Tibial artery (tissue), 4 donors: ENCODE data around the gene PADI4.

Experiments used
- DNase-seq, 2 donors: peaks; one replicate each; pipeline ENCODE4 v3.0.0-alpha.2; 2019
- H3K27ac ChIP-seq, 2 donors: fragments of 200-600 bp; sonication (generic) in 1 of 2; 1 replicate in 1 of 2; 2 replicates in 1 of 2; pipeline ENCODE4 v1.5.1; 2018 to 2019; ENCODE audit warnings: mild to moderate bottlenecking in 1 of 2
- H3K27me3 ChIP-seq, 2 donors: fragments of 200-600 bp; sonication (generic) in 1 of 2; one replicate each; pipeline versions ENCODE4 v1.5.1 to v1.6.0; 2016 to 2019
- H3K36me3 ChIP-seq, 3 donors: fragments of 200-600 bp; sonication (generic) in 2 of 3; one replicate each; pipeline ENCODE4 v1.5.1; 2016 to 2019; ENCODE audit warnings: mild to moderate bottlenecking in 2 of 3
- H3K4me1 ChIP-seq, 4 donors: fragments of 200-600 bp; sonication (generic) in 2 of 4; 1 replicate in 3 of 4; 2 replicates in 1 of 4; pipeline ENCODE4 v1.5.1; 2016 to 2019
- H3K4me3 ChIP-seq, 2 donors: fragments of 200-600 bp; sonication (generic) in 1 of 2; 1 replicate in 1 of 2; 2 replicates in 1 of 2; pipeline ENCODE4 v1.5.1; 2018 to 2019; ENCODE audit warnings: mild to moderate bottlenecking in 2 of 2
- H3K9me3 ChIP-seq, 3 donors: fragments of 200-600 bp; sonication (generic) in 1 of 3; one replicate each; pipeline ENCODE4 v1.5.1; 2016 to 2019
- CTCF ChIP-seq, 2 experiments: fragments of 200-600 bp in 1 of 2; fragments of 450-650 bp in 1 of 2; IDR thresholded peaks; one replicate each; pipeline ENCODE4 v1.5.1; 2017 to 2019; ENCODE audit warnings: antibody characterized with exemption in 2 of 2, mild to moderate bottlenecking in 1 of 2, moderate library complexity in 1 of 2
- intact Hi-C: fragments of 100-400 bp; cut with DNase I; formaldehyde crosslinking; loops from one replicate; pipeline ENCODE4 v1.15.0; 2023; ENCODE audit warnings: low total_unique reads

The PADI4 gene

GRCh38 chr1:17359031-17359430, 51.0 kb downstream of the PADI4 start:
- Histone ChIP-seq H3K36me3 (no peaks in the 10 kb centered on the region), H3K9me3 (no peaks in the 10 kb centered on the region), H3K4me3 (no peak overlapping the region), H3K27me3 (peaks cover 0 to 60% of the 10 kb centered on the region in 2 donors), H3K27ac (no peak overlapping the region), H3K4me1 (no peaks in the 10 kb centered on the region)
- intact Hi-C loops: no loop called here
- DNase-seq: no peak
- no peak for TF ChIP-seq CTCF (IDR thresholded peaks at IDR 0.05)

- H3K27ac ChIP-seq: no peak overlapping the region
- no peaks in the 10 kb centered on the region for H3K4me1 ChIP-seq
- H3K27me3 ChIP-seq: peaks cover 0 to 60% of the 10 kb centered on the region in 2 donors
- no peak overlapping the region for H3K4me3 ChIP-seq
- intact Hi-C loops: no loop called here
- H3K9me3 ChIP-seq: no peaks in the 10 kb centered on the region
- DNase-seq: no peak
- H3K36me3 ChIP-seq: no peaks in the 10 kb centered on the region
- TF ChIP-seq CTCF (IDR thresholded peaks at IDR 0.05): no peak
These were observed 51.8 kb downstream of the PADI4 start for GRCh38 chr1:17359808-17360207.

GRCh38 chr1:17360272-17360956, 52.4 kb downstream of the PADI4 start:
- no peaks in the 10 kb centered on the region for H3K4me1 ChIP-seq
- H3K36me3 ChIP-seq: no peaks in the 10 kb centered on the region
- no peak for TF ChIP-seq CTCF (IDR thresholded peaks at IDR 0.05)
- no peaks in the 10 kb centered on the region for H3K9me3 ChIP-seq
- H3K4me3 ChIP-seq: no peak overlapping the region
- DNase-seq: no peak
- intact Hi-C loops: no loop called here
- H3K27ac ChIP-seq: no peak overlapping the region
- H3K27me3 ChIP-seq: peaks cover 0 to 63% of the 10 kb centered on the region in 2 donors

- no peak overlapping the region for H3K4me3 ChIP-seq
- no peaks in the 10 kb centered on the region for H3K9me3 ChIP-seq
- DNase-seq: no peak
- no peak for TF ChIP-seq CTCF (IDR thresholded peaks at IDR 0.05)
- no peak overlapping the region for H3K27ac ChIP-seq
- intact Hi-C loops: no loop called here
- no peaks in the 10 kb centered on the region for H3K36me3 ChIP-seq
- H3K4me1 ChIP-seq: no peaks in the 10 kb centered on the region
- peaks cover 0 to 64% of the 10 kb centered on the region in 2 donors for H3K27me3 ChIP-seq
These were observed 53.7 kb downstream of the PADI4 start for GRCh38 chr1:17361687-17362086.

- H3K27me3 ChIP-seq: peaks cover 0 to 71% of the 10 kb centered on the region in 2 donors
- no peaks in the 10 kb centered on the region for H3K9me3 ChIP-seq
- no peak for TF ChIP-seq CTCF (IDR thresholded peaks at IDR 0.05)
- H3K4me3 ChIP-seq: no peak overlapping the region
- no peak overlapping the region for H3K27ac ChIP-seq
- no peaks in the 10 kb centered on the region for H3K4me1 ChIP-seq
- intact Hi-C loops: no loop called here
- no peaks in the 10 kb centered on the region for H3K36me3 ChIP-seq
- DNase-seq: no peak
These were observed 55.4 kb downstream of the PADI4 start for GRCh38 chr1:17363351-17363750.

GRCh38 chr1:17363771-17364170, 55.8 kb downstream of the PADI4 start:
- no peak for DNase-seq
- H3K36me3 ChIP-seq: no peaks in the 10 kb centered on the region
- no peak overlapping the region for H3K4me3 ChIP-seq
- no peaks in the 10 kb centered on the region for H3K4me1 ChIP-seq
- H3K27me3 ChIP-seq: peaks cover 0 to 69% of the 10 kb centered on the region in 2 donors
- no peak overlapping the region for H3K27ac ChIP-seq
- intact Hi-C loops: no loop called here
- TF ChIP-seq CTCF (IDR thresholded peaks at IDR 0.05): no peak
- H3K9me3 ChIP-seq: no peaks in the 10 kb centered on the region
